ENCODE data around the gene AFG1L.

Gene AFG1L

GRCh38 chr6:108507316-108507715, 212.5 kb downstream of the AFG1L start:
- no peaks in the 10 kb centered on the region for H3K79me2 ChIP-seq (ENCODE audit: control insufficient read depth, insufficient read depth, low read length)
- no peak for DNase-seq
- H3K36me3 ChIP-seq (ENCODE audit: control insufficient read depth, insufficient read depth, low read length): no peaks in the 10 kb centered on the region
- H3K9ac ChIP-seq (ENCODE audit: low read length): no peak overlapping the region
- H3K79me1 ChIP-seq (ENCODE audit: low read length): no peaks in the 10 kb centered on the region
- no CpG with 5 or more reads among the region's 2 CpGs for whole genome bisulfite sequencing (ENCODE audit: extremely low coverage, insufficient coverage, low lambda C conversion rate)
- H2BK120ac ChIP-seq (ENCODE audit: low read depth, low read length): no peak overlapping the region
- no peak overlapping the region for H3K4ac ChIP-seq (ENCODE audit: low read depth, low read length)
- H3K4me3 ChIP-seq (ENCODE audit: low read length): no peak overlapping the region
- no peak overlapping the region for H4K8ac ChIP-seq (ENCODE audit: low read depth, low read length)
- H2BK5ac ChIP-seq (ENCODE audit: low read length): no peak overlapping the region
- no peak overlapping the region for H3K18ac ChIP-seq (ENCODE audit: low read length)
- H2AK5ac ChIP-seq (ENCODE audit: low read length): no peak overlapping the region
- no peak overlapping the region for H3K4me2 ChIP-seq (ENCODE audit: low read length)
- no peak overlapping the region for H3K27ac ChIP-seq (ENCODE audit: low read depth, low read length)
- no peak overlapping the region for H3K56ac ChIP-seq (ENCODE audit: low read length)
- H2BK15ac ChIP-seq (replicated peaks; ENCODE audit: low read depth): no peak overlapping the region
- H3K27me3 ChIP-seq (ENCODE audit: insufficient read depth, low read length, poor library complexity): no peaks in the 10 kb centered on the region
- no peak overlapping the region for H4K5ac ChIP-seq (ENCODE audit: low read length)
- H3K4me1 ChIP-seq (ENCODE audit: control insufficient read depth, low read depth, low read length): peaks cover 2% of the 10 kb centered on the region
- no peak overlapping the region for H3K23ac ChIP-seq (ENCODE audit: low read length)

GRCh38 chr6:108510461-108511319, 215.8 kb downstream of the AFG1L start:
- Histone ChIP-seq H3K4me2 (ENCODE audit: low read length) (no peak overlapping the region), H3K23ac (ENCODE audit: low read length) (no peak overlapping the region), H2BK5ac (ENCODE audit: low read length) (no peak overlapping the region), H3K36me3 (ENCODE audit: control insufficient read depth, insufficient read depth, low read length) (no peaks in the 10 kb centered on the region), H4K8ac (ENCODE audit: low read depth, low read length) (no peak overlapping the region), H3K9ac (ENCODE audit: low read length) (no peak overlapping the region), H3K27ac (ENCODE audit: low read depth, low read length) (no peak overlapping the region), H3K18ac (ENCODE audit: low read length) (no peak overlapping the region), H3K4ac (ENCODE audit: low read depth, low read length) (no peak overlapping the region), H3K79me2 (ENCODE audit: control insufficient read depth, insufficient read depth, low read length) (no peaks in the 10 kb centered on the region), H2BK15ac (replicated peaks; ENCODE audit: low read depth) (no peak overlapping the region), H2AK5ac (ENCODE audit: low read length) (no peak overlapping the region), H3K4me1 (ENCODE audit: control insufficient read depth, low read depth, low read length) (peaks cover 2% of the 10 kb centered on the region), H3K4me3 (ENCODE audit: low read length) (no peak overlapping the region), H3K79me1 (ENCODE audit: low read length) (no peaks in the 10 kb centered on the region), H3K56ac (ENCODE audit: low read length) (no peak overlapping the region), H2BK120ac (ENCODE audit: low read depth, low read length) (no peak overlapping the region), H3K27me3 (ENCODE audit: insufficient read depth, low read length, poor library complexity) (no peaks in the 10 kb centered on the region), H4K5ac (ENCODE audit: low read length) (no peak overlapping the region)
- WGBS (ENCODE audit: extremely low coverage, insufficient coverage, low lambda C conversion rate): no CpG with 5 or more reads among the region's 5 CpGs
- no peak for DNase-seq

- no peak overlapping the region for H3K27ac ChIP-seq (ENCODE audit: low read depth, low read length)
- H3K27me3 ChIP-seq (ENCODE audit: insufficient read depth, low read length, poor library complexity): no peaks in the 10 kb centered on the region
- H3K18ac ChIP-seq (ENCODE audit: low read length): no peak overlapping the region
- WGBS (ENCODE audit: extremely low coverage, insufficient coverage, low lambda C conversion rate): no CpG with 5 or more reads among the region's 5 CpGs
- no peak overlapping the region for H3K23ac ChIP-seq (ENCODE audit: low read length)
- no peak overlapping the region for H2AK5ac ChIP-seq (ENCODE audit: low read length)
- no peak overlapping the region for H3K4me2 ChIP-seq (ENCODE audit: low read length)
- no peak overlapping the region for H4K5ac ChIP-seq (ENCODE audit: low read length)
- no peaks in the 10 kb centered on the region for H3K36me3 ChIP-seq (ENCODE audit: control insufficient read depth, insufficient read depth, low read length)
- H2BK120ac ChIP-seq (ENCODE audit: low read depth, low read length): no peak overlapping the region
- no peak overlapping the region for H3K4ac ChIP-seq (ENCODE audit: low read depth, low read length)
- H2BK15ac ChIP-seq (replicated peaks; ENCODE audit: low read depth): no peak overlapping the region
- H4K8ac ChIP-seq (ENCODE audit: low read depth, low read length): no peak overlapping the region
- no peaks in the 10 kb centered on the region for H3K79me1 ChIP-seq (ENCODE audit: low read length)
- H3K79me2 ChIP-seq (ENCODE audit: control insufficient read depth, insufficient read depth, low read length): no peaks in the 10 kb centered on the region
- no peak overlapping the region for H3K9ac ChIP-seq (ENCODE audit: low read length)
- no peak overlapping the region for H3K4me3 ChIP-seq (ENCODE audit: low read length)
- peak; percentile 60 for DNase-seq
- H3K4me1 ChIP-seq (ENCODE audit: control insufficient read depth, low read depth, low read length): no peaks in the 10 kb centered on the region
- no peak overlapping the region for H3K56ac ChIP-seq (ENCODE audit: low read length)
- no peak overlapping the region for H2BK5ac ChIP-seq (ENCODE audit: low read length)
These were observed 224.1 kb downstream of the AFG1L start for GRCh38 chr6:108518714-108519576.

GRCh38 chr6:108521616-108522107, 226.8 kb downstream of the AFG1L start:
- no peak overlapping the region for H3K56ac ChIP-seq (ENCODE audit: low read length)
- no peak overlapping the region for H2BK15ac ChIP-seq (replicated peaks; ENCODE audit: low read depth)
- no peaks in the 10 kb centered on the region for H3K79me2 ChIP-seq (ENCODE audit: control insufficient read depth, insufficient read depth, low read length)
- peak; percentile 14 for DNase-seq
- WGBS (ENCODE audit: extremely low coverage, insufficient coverage, low lambda C conversion rate): no CpG with 5 or more reads among the region's 1 CpG
- no peaks in the 10 kb centered on the region for H3K4me1 ChIP-seq (ENCODE audit: control insufficient read depth, low read depth, low read length)
- no peak overlapping the region for H3K18ac ChIP-seq (ENCODE audit: low read length)
- no peak overlapping the region for H2AK5ac ChIP-seq (ENCODE audit: low read length)
- no peaks in the 10 kb centered on the region for H3K36me3 ChIP-seq (ENCODE audit: control insufficient read depth, insufficient read depth, low read length)
- H2BK120ac ChIP-seq (ENCODE audit: low read depth, low read length): no peak overlapping the region
- no peaks in the 10 kb centered on the region for H3K27me3 ChIP-seq (ENCODE audit: insufficient read depth, low read length, poor library complexity)
- no peak overlapping the region for H4K5ac ChIP-seq (ENCODE audit: low read length)
- H3K4ac ChIP-seq (ENCODE audit: low read depth, low read length): no peak overlapping the region
- no peak overlapping the region for H3K4me2 ChIP-seq (ENCODE audit: low read length)
- no peaks in the 10 kb centered on the region for H3K79me1 ChIP-seq (ENCODE audit: low read length)
- H3K9ac ChIP-seq (ENCODE audit: low read length): no peak overlapping the region
- no peak overlapping the region for H3K23ac ChIP-seq (ENCODE audit: low read length)
- H3K4me3 ChIP-seq (ENCODE audit: low read length): no peak overlapping the region
- no peak overlapping the region for H3K27ac ChIP-seq (ENCODE audit: low read depth, low read length)
- H2BK5ac ChIP-seq (ENCODE audit: low read length): no peak overlapping the region
- no peak overlapping the region for H4K8ac ChIP-seq (ENCODE audit: low read depth, low read length)

GRCh38 chr6:108523697-108524096, 228.8 kb downstream of the AFG1L start:
- Histone ChIP-seq H4K8ac (ENCODE audit: low read depth, low read length) (no peak overlapping the region), H3K79me1 (ENCODE audit: low read length) (no peaks in the 10 kb centered on the region), H3K4me3 (ENCODE audit: low read length) (no peak overlapping the region), H3K18ac (ENCODE audit: low read length) (no peak overlapping the region), H4K5ac (ENCODE audit: low read length) (no peak overlapping the region), H3K9ac (ENCODE audit: low read length) (no peak overlapping the region), H3K27ac (ENCODE audit: low read depth, low read length) (no peak overlapping the region), H3K4me1 (ENCODE audit: control insufficient read depth, low read depth, low read length) (no peaks in the 10 kb centered on the region), H2BK120ac (ENCODE audit: low read depth, low read length) (no peak overlapping the region), H3K56ac (ENCODE audit: low read length) (no peak overlapping the region), H2AK5ac (ENCODE audit: low read length) (no peak overlapping the region), H3K79me2 (ENCODE audit: control insufficient read depth, insufficient read depth, low read length) (no peaks in the 10 kb centered on the region), H3K23ac (ENCODE audit: low read length) (no peak overlapping the region), H3K4me2 (ENCODE audit: low read length) (no peak overlapping the region), H3K36me3 (ENCODE audit: control insufficient read depth, insufficient read depth, low read length) (no peaks in the 10 kb centered on the region), H3K27me3 (ENCODE audit: insufficient read depth, low read length, poor library complexity) (no peaks in the 10 kb centered on the region), H3K4ac (ENCODE audit: low read depth, low read length) (no peak overlapping the region), H2BK15ac (replicated peaks; ENCODE audit: low read depth) (no peak overlapping the region), H2BK5ac (ENCODE audit: low read length) (no peak overlapping the region)
- no peak for DNase-seq
- WGBS (ENCODE audit: extremely low coverage, insufficient coverage, low lambda C conversion rate): no CpG with 5 or more reads among the region's 2 CpGs

Measured in mesendoderm (in vitro differentiated cells).